IPS-11a (cell line): ENCODE measurements around the gene MDN1.
A peak's percentile ranks its signal among the peaks of the same experiment; 100 is the strongest.
"Not testable (repeated sequence)": the region's sequence is repeated elsewhere in the genome, so short reads cannot be mapped to it uniquely, and the experiment has no call there.

Experiments used
- H3K4me3 ChIP-seq: one replicate; pipeline ENCODE4 v1.5.1; 2013; ENCODE audit warnings: low read depth, low read length, control low read depth

MDN1 gene, protein sequence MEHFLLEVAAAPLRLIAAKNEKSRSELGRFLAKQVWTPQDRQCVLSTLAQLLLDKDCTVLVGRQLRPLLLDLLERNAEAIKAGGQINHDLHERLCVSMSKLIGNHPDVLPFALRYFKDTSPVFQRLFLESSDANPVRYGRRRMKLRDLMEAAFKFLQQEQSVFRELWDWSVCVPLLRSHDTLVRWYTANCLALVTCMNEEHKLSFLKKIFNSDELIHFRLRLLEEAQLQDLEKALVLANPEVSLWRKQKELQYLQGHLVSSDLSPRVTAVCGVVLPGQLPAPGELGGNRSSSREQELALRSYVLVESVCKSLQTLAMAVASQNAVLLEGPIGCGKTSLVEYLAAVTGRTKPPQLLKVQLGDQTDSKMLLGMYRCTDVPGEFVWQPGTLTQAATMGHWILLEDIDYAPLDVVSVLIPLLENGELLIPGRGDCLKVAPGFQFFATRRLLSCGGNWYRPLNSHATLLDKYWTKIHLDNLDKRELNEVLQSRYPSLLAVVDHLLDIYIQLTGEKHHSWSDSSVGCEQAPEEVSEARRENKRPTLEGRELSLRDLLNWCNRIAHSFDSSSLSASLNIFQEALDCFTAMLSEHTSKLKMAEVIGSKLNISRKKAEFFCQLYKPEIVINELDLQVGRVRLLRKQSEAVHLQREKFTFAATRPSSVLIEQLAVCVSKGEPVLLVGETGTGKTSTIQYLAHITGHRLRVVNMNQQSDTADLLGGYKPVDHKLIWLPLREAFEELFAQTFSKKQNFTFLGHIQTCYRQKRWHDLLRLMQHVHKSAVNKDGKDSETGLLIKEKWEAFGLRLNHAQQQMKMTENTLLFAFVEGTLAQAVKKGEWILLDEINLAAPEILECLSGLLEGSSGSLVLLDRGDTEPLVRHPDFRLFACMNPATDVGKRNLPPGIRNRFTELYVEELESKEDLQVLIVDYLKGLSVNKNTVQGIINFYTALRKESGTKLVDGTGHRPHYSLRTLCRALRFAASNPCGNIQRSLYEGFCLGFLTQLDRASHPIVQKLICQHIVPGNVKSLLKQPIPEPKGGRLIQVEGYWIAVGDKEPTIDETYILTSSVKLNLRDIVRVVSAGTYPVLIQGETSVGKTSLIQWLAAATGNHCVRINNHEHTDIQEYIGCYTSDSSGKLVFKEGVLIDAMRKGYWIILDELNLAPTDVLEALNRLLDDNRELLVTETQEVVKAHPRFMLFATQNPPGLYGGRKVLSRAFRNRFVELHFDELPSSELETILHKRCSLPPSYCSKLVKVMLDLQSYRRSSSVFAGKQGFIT (N-terminal part only)

GRCh38 chr6:89819336-89820130 is at the start of gene MDN1:
Gene MDN1 (minus strand): TSS chr6:89819794. CDS start chr6:89819607, 187 bp downstream.
- peak within 1 kb of the TSS; percentile 99 for H3K4me3 ChIP-seq

GRCh38 chr6:89866024-89866678 is 46.6 kb upstream of the MDN1 start:
- no peak overlapping the region for H3K4me3 ChIP-seq

DNA sequence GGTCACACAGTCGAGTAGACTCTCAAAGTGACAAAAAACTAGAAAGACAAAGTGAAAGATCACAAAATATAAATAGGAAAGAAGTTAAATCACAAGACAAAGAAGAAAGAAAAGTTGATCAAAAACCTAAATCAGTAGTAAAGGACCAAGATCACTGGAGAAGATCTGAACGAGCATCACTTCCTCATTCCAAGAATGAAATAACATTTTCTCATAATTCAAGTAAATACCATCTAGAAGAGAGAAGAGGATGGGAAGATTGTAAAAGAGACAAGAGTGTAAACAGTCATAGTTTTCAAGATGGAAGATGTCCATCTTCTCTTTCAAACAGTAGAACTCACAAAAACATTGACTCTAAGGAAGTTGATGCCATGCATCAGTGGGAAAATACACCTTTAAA is 43.1 kb upstream of the MDN1 start:
- H3K4me3 ChIP-seq: no peak overlapping the region

GRCh38 chr6:89862273-89862672 is 42.7 kb upstream of the MDN1 start:
- no peak overlapping the region for H3K4me3 ChIP-seq

- H3K4me3 ChIP-seq: no peak overlapping the region
These were observed 40.1 kb upstream of the MDN1 start for GRCh38 chr6:89859744-89860143.

- no peak overlapping the region for H3K4me3 ChIP-seq
These were observed 38.4 kb upstream of the MDN1 start for GRCh38 chr6:89858041-89858440.

DNA sequence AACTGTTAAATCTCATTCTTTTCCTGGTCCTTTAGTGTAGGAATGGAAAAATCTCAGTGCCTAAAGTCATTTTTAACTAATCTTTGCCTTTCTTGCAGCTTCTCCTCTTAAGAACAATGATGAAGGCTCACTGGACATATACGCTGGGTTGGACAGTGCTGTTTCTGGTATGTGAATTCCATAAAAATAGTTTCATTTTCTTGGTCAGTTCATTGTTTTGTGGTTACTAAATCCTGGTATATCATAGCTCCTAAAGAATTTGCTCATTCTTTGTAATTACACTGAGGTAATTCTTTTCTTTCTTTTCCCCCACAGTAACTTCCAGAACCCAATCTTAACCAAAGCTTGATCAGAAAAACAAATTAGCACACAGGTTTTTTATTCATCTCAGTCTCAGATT is 33.5 kb upstream of the MDN1 start:
- no peak overlapping the region for H3K4me3 ChIP-seq

DNA sequence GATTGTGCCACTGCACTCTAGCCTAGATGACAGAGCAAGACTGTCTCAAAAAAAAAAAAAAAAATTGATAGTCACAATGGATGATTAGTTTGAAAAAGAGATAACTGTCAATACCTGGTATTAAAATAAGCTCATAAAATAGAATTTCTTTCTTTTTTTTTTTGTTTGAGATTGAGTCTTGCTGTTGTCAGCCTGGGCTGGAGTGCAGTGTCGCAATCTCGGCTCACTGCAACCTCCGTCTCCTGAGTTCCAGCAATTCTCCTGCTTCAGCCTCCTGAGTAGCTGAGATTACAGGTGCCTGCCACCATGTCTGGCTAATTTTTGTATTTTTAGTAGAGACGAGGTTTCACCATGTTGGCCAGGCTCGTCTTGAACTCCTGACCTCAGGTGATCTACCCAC is 27.9 kb upstream of the MDN1 start:
- not testable (repeated sequence) for H3K4me3 ChIP-seq

- no peak overlapping the region for H3K4me3 ChIP-seq
These were observed 23.5 kb upstream of the MDN1 start for GRCh38 chr6:89843070-89843469.

GRCh38 chr6:89842228-89842627 is 22.6 kb upstream of the MDN1 start:
- H3K4me3 ChIP-seq: no peak overlapping the region

- H3K4me3 ChIP-seq: no peak overlapping the region
These were observed 20.9 kb upstream of the MDN1 start for GRCh38 chr6:89840538-89840937.

- H3K4me3 ChIP-seq: no peak overlapping the region
These were observed 17.1 kb upstream of the MDN1 start for GRCh38 chr6:89836639-89837222.

GRCh38 chr6:89834884-89835792 is 15.5 kb upstream of the MDN1 start:
- H3K4me3 ChIP-seq: no peak overlapping the region

- H3K4me3 ChIP-seq: peak overlapping the region; percentile 93
These were observed 10.7 kb upstream of the MDN1 start for GRCh38 chr6:89830170-89830809.

GRCh38 chr6:89829472-89830169 is 10.0 kb upstream of the MDN1 start, which contains the start of gene CASP8AP2:
Gene CASP8AP2 (plus strand): TSS chr6:89829880.
- H3K4me3 ChIP-seq: peak within 1 kb of the TSS; percentile 93

DNA sequence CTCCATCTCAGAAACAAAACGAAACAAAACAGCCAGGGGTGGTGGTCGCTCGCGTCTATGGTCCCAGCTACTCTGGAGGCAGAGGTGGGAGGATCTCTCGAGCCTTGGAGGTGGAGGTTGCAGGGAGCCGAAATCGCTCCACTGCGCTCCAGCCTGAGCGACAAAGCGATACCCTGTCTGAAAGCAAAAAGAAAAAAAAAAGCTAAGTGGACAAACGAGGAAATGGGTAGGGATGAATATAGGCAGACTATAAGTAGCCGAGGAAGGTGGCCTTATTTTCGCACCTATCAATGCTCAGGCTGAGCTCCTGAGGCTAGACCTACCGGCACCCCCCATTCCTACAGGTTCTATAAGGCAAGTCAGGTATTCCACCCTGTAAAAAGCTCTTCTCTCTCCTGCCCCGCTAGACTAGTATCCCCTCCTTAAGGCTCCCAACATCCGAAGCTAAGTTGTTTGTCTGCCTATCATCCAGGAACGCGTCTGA is 9.4 kb upstream of the MDN1 start:
- peak overlapping the region; percentile 38 for H3K4me3 ChIP-seq

- H3K4me3 ChIP-seq: peak overlapping the region; percentile 38
These were observed 8.9 kb upstream of the MDN1 start for GRCh38 chr6:89828475-89828987.
